Esophagus (tissue), 2 donors: ENCODE measurements around the gene ZDHHC20. TPM values are rescaled to one million over a fixed set of nuclear protein-coding genes. Genes with fewer than 3 reads are reported as not detected.

Experiments
- H3K27ac ChIP-seq, 2 donors: one replicate each; pipeline ENCODE4 v1.5.1; 2013; ENCODE audit warnings: low read depth in 2 of 2, mild to moderate bottlenecking in 2 of 2, inconsistent platforms in 1 of 2, low read length in 1 of 2, moderate library complexity in 1 of 2
- H3K27me3 ChIP-seq, 2 donors: one replicate each; pipeline ENCODE4 v1.6.1; 2013; ENCODE audit warnings: low read length in 2 of 2, control low read depth in 1 of 2, mild to moderate bottlenecking in 1 of 2; ENCODE audit not compliant: insufficient read depth in 2 of 2, control insufficient read depth in 1 of 2
- H3K36me3 ChIP-seq, 2 donors: one replicate each; pipeline ENCODE4 v1.6.1; 2013; ENCODE audit warnings: low read length in 1 of 2; ENCODE audit not compliant: control insufficient read depth in 2 of 2, insufficient read depth in 2 of 2
- H3K4me1 ChIP-seq, 2 donors: one replicate each; pipeline ENCODE4 v1.6.1; 2013; ENCODE audit warnings: low read length in 1 of 2; ENCODE audit not compliant: control insufficient read depth in 2 of 2, insufficient read depth in 2 of 2
- H3K4me3 ChIP-seq, 2 donors: one replicate each; pipeline ENCODE4 v1.5.1; 2013; ENCODE audit warnings: low read length in 2 of 2, mild to moderate bottlenecking in 2 of 2, low read depth in 1 of 2, moderate library complexity in 1 of 2
- H3K9me3 ChIP-seq, 2 donors: one replicate each; pipeline ENCODE4 v1.6.1; 2013; ENCODE audit warnings: mild to moderate bottlenecking in 2 of 2, low read depth in 1 of 2, low read length in 1 of 2, moderate library complexity in 1 of 2; ENCODE audit not compliant: control insufficient read depth in 2 of 2, insufficient read depth in 1 of 2
- WGBS, 2 donors: extraction: QIAGEN DNeasy Blood & Tissue Kit; methylation state at CpG; one replicate each; pipeline ENCODE4 v1.1.7; 2013; 5-methylcytosine and 5-hydroxymethylcytosine counted together
- polyA plus RNA-seq, 2 donors: library from polyadenylated mRNA; stranded (reverse); fragments of 200-250 nt; gene quantifications; one replicate each; pipeline ENCODE4 v1.2.3, GENCODE V29; 2013
- donor health status: healthy with polysubstance abuse.
- donor health status: Bipolar disorder and iron deficiency.

Gene ZDHHC20
- polyA plus RNA-seq, 2 donors, result 20.3 to 27.9 TPM

DNA sequence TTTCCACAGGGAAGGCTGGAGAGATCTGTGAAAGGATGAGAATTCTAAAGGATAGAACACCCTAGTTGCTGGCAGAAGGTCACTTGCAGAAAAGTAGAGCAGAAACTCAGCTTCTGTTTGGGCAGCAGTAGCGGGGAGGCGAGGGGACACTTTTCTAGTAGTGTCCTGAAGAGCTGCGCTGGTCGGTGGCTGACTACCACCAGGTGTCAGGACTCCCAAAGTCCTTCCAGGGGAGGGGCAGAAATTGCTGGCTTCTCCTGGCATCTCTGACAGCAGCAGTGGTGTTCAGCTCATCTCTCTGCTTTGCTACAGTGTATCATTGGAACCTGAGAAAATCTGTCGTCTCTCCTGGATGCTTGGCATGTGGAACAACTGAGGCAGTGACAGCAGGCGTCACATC, 120.9 kb downstream of the ZDHHC20 start:
- Histone ChIP-seq H3K36me3 (no peaks in the 10 kb centered on the region), H3K27me3 (no peaks in the 10 kb centered on the region), H3K4me1 (peaks cover 0 to 3% of the 10 kb centered on the region in 2 donors), H3K27ac (no peak overlapping the region), H3K4me3 (no peak overlapping the region), H3K9me3 (no peaks in the 10 kb centered on the region)
- 85 to 88% methylated on average over 6 of the region's 6 CpGs for WGBS, 2 donors

DNA sequence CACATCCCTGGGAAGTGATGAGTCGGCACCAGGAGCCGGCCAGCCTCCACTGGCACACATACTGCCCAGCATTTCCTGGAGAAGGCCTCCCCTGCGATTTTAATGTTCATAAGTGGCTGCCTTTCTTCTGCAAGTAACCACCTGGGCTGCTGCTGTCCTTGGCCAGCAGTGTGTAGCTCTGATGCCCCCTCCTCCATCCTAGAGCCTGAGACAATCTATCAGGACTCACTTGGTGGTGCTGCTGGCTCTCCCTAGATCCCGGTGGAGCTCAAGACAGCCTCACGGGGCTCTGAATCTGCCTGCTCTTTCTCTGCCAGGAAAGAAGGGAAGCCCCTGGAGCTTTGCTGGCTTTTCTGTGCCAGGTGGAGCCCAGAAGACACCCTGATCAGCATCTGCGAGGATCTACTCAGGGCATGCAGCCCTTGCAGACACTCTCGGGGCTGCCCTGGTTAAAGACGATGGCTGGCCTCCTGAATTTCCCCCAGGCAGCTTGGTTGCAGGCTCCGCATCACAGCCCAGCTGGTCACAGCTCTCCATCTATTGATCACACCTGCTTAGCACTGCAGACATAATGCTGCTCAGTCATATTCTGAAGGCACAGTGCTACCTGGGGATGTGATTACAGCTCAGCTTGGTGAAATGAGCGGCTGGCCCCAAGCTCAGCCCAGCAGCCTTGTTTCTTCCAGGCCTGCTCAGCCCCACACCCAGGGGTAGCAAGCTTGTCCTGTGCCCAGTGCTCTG, 122.3 kb downstream of the ZDHHC20 start:
- Histone ChIP-seq H3K9me3 (no peaks in the 10 kb centered on the region), H3K27me3 (no peaks in the 10 kb centered on the region), H3K27ac (no peak overlapping the region), H3K36me3 (no peaks in the 10 kb centered on the region), H3K4me1 (peaks cover 0 to 3% of the 10 kb centered on the region in 2 donors), H3K4me3 (no peak overlapping the region)
- 66 to 76% methylated on average over 10 of the region's 10 CpGs for WGBS, 2 donors

DNA sequence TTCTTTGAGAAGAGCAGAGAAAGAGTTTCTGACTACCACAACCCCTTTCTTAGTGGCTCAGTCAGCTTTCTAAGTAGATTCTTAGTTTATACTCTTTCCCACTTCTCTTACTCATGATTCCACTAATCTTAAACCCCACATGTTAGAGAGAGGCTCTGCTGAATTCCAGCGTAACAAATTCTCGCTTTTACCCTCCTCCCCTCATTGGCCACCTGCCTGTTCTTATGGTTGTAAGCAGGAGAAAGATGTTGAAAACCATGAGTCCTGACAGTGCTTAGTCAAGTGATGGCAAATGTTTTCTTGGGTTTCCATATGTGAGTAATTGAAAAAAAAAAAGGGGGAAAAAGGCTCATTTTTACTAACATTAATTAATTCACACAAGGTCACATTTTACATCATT, 125.9 kb downstream of the ZDHHC20 start:
- Histone ChIP-seq H3K4me3 (no peak overlapping the region), H3K27ac (no peak overlapping the region), H3K36me3 (no peaks in the 10 kb centered on the region), H3K9me3 (no peaks in the 10 kb centered on the region), H3K27me3 (no peaks in the 10 kb centered on the region), H3K4me1 (no peaks in the 10 kb centered on the region)
- 75 to 87% methylated on average over 2 of the region's 2 CpGs for WGBS, 2 donors

DNA sequence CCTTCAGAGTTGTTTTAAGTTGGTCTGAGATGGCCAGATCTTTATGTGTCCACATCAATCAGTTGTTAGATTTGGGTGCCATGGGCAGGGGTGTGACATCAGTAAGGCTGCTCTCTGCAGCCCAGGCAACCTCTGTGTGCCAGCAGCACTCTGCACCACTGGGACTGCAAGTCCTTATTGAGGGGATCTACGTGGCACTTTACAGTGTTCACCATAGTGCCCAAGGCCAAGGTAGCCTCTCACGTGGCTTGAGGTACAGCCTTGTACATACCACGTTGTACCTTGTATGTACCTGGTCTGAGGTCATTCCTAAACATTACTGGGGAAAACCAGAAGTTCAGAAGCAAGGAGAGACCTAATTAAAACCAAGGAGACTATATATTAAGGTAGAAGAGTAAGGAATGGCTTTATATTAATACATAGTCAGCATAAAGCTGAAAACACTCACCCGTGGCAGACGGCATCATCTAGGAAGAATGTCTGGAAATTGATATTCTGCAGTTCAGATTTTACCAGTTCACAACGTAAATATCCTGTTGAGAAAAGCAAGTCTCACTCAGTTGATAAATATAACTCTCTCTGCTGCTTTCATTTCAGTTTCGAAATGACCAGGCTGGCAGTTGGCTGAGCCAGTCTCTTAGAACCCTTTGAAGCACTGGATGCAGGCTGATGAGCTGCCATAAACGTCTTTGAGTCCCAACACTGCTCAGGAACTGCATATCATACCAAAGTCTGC, 128.8 kb downstream of the ZDHHC20 start:
- H3K9me3 ChIP-seq, result no peaks in the 10 kb centered on the region
- H3K36me3 ChIP-seq, result no peaks in the 10 kb centered on the region
- no peak overlapping the region for H3K4me3 ChIP-seq
- no peaks in the 10 kb centered on the region for H3K27me3 ChIP-seq
- WGBS, 2 donors, result 77 to 78% methylated on average over 8 of the region's 8 CpGs
- H3K4me1 ChIP-seq, result peaks cover 3 to 5% of the 10 kb centered on the region in 2 donors
- no peak overlapping the region for H3K27ac ChIP-seq

DNA sequence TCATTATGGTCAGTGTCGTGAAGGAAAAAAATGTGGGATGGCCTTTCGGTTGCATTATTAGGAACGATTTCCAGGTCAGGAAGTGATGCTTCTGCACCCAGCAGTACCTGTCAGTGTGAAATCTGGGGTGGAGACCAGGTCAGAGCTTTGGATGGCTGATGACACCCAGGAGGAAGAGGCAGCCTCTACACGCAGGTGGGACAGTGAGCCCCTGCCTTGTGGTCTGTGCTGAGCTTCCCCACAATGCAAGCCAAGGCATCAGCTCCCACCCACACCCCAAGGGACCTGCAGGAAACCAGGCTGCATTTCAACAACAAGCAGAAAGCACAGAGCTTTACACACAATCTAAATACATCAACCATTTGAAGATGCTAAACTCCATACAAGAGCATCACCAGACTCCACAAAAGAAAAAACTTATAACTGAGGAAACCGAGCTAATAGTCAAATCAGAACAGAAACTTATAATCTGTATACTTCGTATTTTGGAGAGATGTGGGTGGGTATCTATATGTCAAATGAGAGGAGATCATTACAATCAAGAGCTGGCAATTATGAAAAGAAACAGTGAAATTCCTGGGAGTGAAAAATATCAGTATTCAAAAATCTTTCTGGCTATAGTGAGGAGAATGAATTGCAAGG, 130.1 kb downstream of the ZDHHC20 start:
- no peak overlapping the region for H3K4me3 ChIP-seq
- H3K27ac ChIP-seq, result no peak overlapping the region
- H3K36me3 ChIP-seq, result no peaks in the 10 kb centered on the region
- no peaks in the 10 kb centered on the region for H3K9me3 ChIP-seq
- WGBS, 2 donors, result 75 to 79% methylated on average over 6 of the region's 6 CpGs
- no peaks in the 10 kb centered on the region for H3K27me3 ChIP-seq
- H3K4me1 ChIP-seq, result peaks cover 3 to 5% of the 10 kb centered on the region in 2 donors

DNA sequence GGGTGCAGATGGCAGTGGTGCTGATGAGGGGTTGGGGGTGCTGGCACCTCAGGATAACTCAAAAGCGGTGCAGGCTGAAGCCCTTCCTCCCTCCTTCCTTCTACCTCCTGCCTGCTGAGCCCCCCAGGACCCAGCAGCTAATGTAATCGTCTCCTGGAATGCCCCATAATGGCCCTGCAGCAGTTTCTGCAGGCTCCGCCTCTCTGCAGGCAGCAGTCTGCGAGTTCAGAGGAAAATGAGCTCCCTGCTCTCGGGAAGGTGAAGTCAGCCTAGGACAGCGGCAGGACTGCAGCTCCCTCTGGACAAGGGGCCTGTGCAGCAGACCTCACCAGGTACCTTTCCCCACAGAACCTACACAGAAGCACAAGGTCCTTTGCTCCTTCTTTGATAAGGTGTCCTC, 130.9 kb downstream of the ZDHHC20 start:
- Histone ChIP-seq H3K4me3 (no peak overlapping the region), H3K36me3 (no peaks in the 10 kb centered on the region), H3K9me3 (no peaks in the 10 kb centered on the region), H3K27me3 (no peaks in the 10 kb centered on the region), H3K27ac (no peak overlapping the region), H3K4me1 (peaks cover 3 to 5% of the 10 kb centered on the region in 2 donors)
- WGBS, 2 donors, result 69 to 74% methylated on average over 6 of the region's 6 CpGs

DNA sequence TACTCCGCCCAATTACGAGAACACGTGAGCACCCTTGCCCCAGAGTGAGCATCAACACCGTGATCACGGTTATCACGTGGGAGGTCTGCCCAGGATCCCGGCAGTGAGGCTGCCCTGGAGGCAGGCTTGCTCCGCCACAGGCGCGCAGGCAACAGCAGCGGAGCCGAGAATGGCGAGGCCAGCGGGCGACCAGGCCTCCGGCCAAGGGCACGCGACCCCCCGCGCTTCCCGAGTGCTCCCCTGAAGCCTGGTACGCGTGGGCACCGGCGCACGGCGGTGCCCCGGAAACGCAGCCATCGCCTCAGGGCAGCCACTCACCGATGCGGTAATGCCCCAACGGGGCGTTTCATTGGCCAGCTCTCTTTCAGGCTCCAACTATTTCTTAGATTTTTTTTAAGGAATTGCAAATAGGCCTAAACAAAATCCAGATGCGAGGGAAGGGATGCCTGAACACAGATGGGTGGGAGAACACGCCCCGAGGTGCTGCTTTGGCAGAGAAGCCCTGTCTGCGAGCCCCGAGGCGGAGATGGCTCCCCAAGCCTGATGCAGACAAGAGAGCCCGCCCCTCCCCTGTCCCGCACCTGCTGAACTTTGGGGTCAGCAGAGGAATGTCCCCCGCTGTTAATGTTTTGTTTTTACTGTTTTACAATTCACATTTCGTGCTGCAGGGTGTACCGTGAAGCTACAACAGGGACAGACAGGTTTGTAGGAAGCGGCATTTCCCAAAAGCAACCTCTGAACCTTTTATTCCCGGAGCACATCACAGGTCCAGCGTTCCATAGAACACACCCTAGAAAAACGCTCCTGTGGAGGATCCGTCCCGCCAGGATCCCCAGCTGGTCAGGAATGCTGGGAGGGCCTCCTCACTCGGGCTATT, 132.7 kb downstream of the ZDHHC20 start:
- H3K4me3 ChIP-seq, result peak overlapping the region; percentile 45 to 46

DNA sequence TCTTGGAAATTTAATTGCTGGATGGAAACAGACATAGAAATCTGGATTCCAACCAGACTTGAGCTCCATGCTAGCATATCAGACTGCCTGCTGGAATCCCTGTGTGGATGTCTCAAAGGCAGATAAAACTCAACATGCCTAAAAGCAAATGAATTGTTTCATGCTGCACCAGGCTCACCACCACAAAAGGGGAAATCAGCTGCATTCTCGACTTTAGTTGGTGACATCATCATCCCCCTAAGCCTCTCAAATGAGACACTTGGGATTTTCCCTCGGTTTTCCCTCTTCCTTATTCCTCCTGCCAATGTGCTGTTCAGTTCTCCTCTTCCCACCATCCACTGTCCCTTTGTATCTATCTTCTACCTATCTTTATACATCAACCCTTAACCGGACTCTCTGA, 134.3 kb downstream of the ZDHHC20 start:
- H3K4me1 ChIP-seq, result peaks cover 3 to 5% of the 10 kb centered on the region in 2 donors
- 50 to 56% methylated on average over 3 of the region's 3 CpGs for WGBS, 2 donors
- peaks cover 0 to 7% of the 10 kb centered on the region in 2 donors for H3K36me3 ChIP-seq
- H3K27ac ChIP-seq, result no peak overlapping the region
- H3K4me3 ChIP-seq, result no peak overlapping the region
- H3K27me3 ChIP-seq, result no peaks in the 10 kb centered on the region
- no peaks in the 10 kb centered on the region for H3K9me3 ChIP-seq

More for the DNA sequence above, 132.7 kb downstream of the ZDHHC20 start:
- 23% methylated on average over 51 to 52 of the region's 52 CpGs for WGBS, 2 donors
- Histone ChIP-seq H3K4me1 (peaks cover 3 to 5% of the 10 kb centered on the region in 2 donors), H3K9me3 (no peaks in the 10 kb centered on the region), H3K36me3 (peaks cover 0 to 5% of the 10 kb centered on the region in 2 donors), H3K27ac (no peak overlapping the region), H3K27me3 (no peaks in the 10 kb centered on the region)

DNA sequence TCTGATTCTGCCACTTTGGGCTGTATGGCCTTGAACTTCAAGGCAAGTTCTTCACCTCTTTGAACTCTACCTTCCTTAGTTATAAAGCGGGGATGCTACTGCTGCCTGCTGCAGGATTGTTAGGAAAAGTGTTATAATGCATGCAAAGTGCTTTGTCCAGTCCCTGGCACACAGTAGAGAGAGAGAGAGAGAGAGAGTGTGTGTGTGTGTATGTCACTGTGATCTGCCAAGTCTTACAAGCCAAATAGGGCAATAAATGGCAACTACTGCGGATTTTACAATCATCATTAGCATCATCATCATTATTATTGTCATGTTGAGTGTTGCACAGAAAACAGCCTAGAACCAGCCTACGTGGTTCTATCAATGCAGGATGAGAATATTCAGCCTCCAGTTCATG, 136.1 kb downstream of the ZDHHC20 start:
- WGBS, 2 donors, result 41 to 54% methylated on average over 3 of the region's 3 CpGs
- H3K27me3 ChIP-seq, result no peaks in the 10 kb centered on the region
- H3K4me3 ChIP-seq, result no peak overlapping the region
- no peak overlapping the region for H3K27ac ChIP-seq
- peaks cover 0 to 7% of the 10 kb centered on the region in 2 donors for H3K36me3 ChIP-seq
- peaks cover 3 to 5% of the 10 kb centered on the region in 2 donors for H3K4me1 ChIP-seq
- no peaks in the 10 kb centered on the region for H3K9me3 ChIP-seq
